SJCRH30 (cell line): ENCODE measurements around the gene BTBD8. TPM values are rescaled to one million over a fixed set of nuclear protein-coding genes. Genes with fewer than 3 reads are reported as not detected.
"Not testable (repeated sequence)": the region's sequence is repeated elsewhere in the genome, so short reads cannot be mapped to it uniquely, and the experiment has no call there.

ENCODE experiments used
- DNase-seq, 2 experiments: peaks; one replicate each; pipeline ENCODE4 v3.0.0-alpha.2; 2015 to 2020
- H3K27ac ChIP-seq: fragments of 250-450 bp; sonication (Bioruptor Pico); 2 replicates; pipeline ENCODE4 v1.5.1; 2020; ENCODE audit warnings: mild to moderate bottlenecking, moderate library complexity
- H3K27me3 ChIP-seq: fragments of 250-450 bp; sonication (Bioruptor Pico); 2 replicates; pipeline ENCODE4 v1.5.1; 2020; ENCODE audit warnings: mild to moderate bottlenecking, moderate library complexity
- H3K36me3 ChIP-seq: fragments of 250-450 bp; sonication (Bioruptor Pico); 2 replicates; pipeline ENCODE4 v1.5.1; 2020; ENCODE audit warnings: mild to moderate bottlenecking, moderate library complexity
- H3K4me1 ChIP-seq: fragments of 250-450 bp; sonication (Bioruptor Pico); 2 replicates; pipeline ENCODE4 v1.5.1; 2020; ENCODE audit warnings: mild to moderate bottlenecking, moderate library complexity
- H3K4me3 ChIP-seq: fragments of 250-450 bp; sonication (Bioruptor Pico); 2 replicates; pipeline ENCODE4 v1.5.1; 2020; ENCODE audit warnings: mild to moderate bottlenecking, moderate library complexity
- H3K9me3 ChIP-seq: fragments of 250-450 bp; sonication (Bioruptor Pico); replicated peaks from 2 replicates; pipeline ENCODE4 v1.5.1; 2020; ENCODE audit warnings: mild to moderate bottlenecking, moderate library complexity
- total RNA-seq: library from RNA; depleted of rRNA; stranded (reverse); fragments of >200 nt; shearing (Covaris generic); gene quantifications from 2 replicates; pipeline ENCODE4 v1.2.3, GENCODE V29; 2014; rRNA removed

Gene BTBD8
- 0.46 and 0.73 TPM in 2 replicates for total RNA-seq

- H3K4me1 ChIP-seq = no peaks in the 10 kb centered on the region
- DNase-seq = peak; percentile 52 to 65
- 0 out of 2 replicates have a peak, but pooled peaks cover 4% of the 10 kb centered on the region for H3K9me3 ChIP-seq
- H3K36me3 ChIP-seq = no peaks in the 10 kb centered on the region
- H3K4me3 ChIP-seq = peak within 1 kb of the TSS; percentile 78
- H3K27me3 ChIP-seq = no peaks in the 10 kb centered on the region
- H3K27ac ChIP-seq = peak within 1 kb of the TSS; percentile 17
Observed at GRCh38 chr1:92080128-92080985, at the start of gene BTBD8. TSS of gene BTBD8 (plus strand) at chr1:92080345. CDS start at chr1:92080572, 227 bp downstream.

- Histone ChIP-seq H3K27me3 (no peaks in the 10 kb centered on the region; the same call in 1 of the 2 replicates), H3K4me1 (no peaks in the 10 kb centered on the region), H3K27ac (no peak overlapping the region), H3K4me3 (peak overlapping the region; percentile 54), H3K36me3 (no peaks in the 10 kb centered on the region), H3K9me3 (no peaks in the 10 kb centered on the region)
- DNase-seq = peak; percentile 5 to 45
Observed at GRCh38 chr1:92030656-92031107, 49.5 kb upstream of the BTBD8 start.

GRCh38 chr1:92031281-92032110 is 48.6 kb upstream of the BTBD8 start:
- Histone ChIP-seq H3K27me3 (no peaks in the 10 kb centered on the region; the same call in 1 of the 2 replicates), H3K27ac (no peak overlapping the region), H3K4me3 (no peak overlapping the region), H3K4me1 (no peaks in the 10 kb centered on the region), H3K36me3 (no peaks in the 10 kb centered on the region), H3K9me3 (no peaks in the 10 kb centered on the region)
- DNase-seq = no peak

- no peaks in the 10 kb centered on the region for H3K36me3 ChIP-seq
- DNase-seq = no peak
- no peaks in the 10 kb centered on the region for H3K4me1 ChIP-seq
Observed at GRCh38 chr1:92037400-92037799, 42.7 kb upstream of the BTBD8 start.

GRCh38 chr1:92038695-92039346 is 41.3 kb upstream of the BTBD8 start:
- DNase-seq = no peak

More at GRCh38 chr1:92037400-92037799, 42.7 kb upstream of the BTBD8 start:
- H3K4me3 ChIP-seq = no peak overlapping the region
- H3K9me3 ChIP-seq = no peaks in the 10 kb centered on the region
- no peak overlapping the region for H3K27ac ChIP-seq
- no peaks in the 10 kb centered on the region; the same call in 1 of the 2 replicates for H3K27me3 ChIP-seq

GRCh38 chr1:92040971-92041370 is 39.2 kb upstream of the BTBD8 start:
- no peaks in the 10 kb centered on the region for H3K27me3 ChIP-seq
- H3K4me1 ChIP-seq = no peaks in the 10 kb centered on the region
- H3K36me3 ChIP-seq = no peaks in the 10 kb centered on the region
- H3K9me3 ChIP-seq = no peaks in the 10 kb centered on the region
- H3K27ac ChIP-seq = no peak overlapping the region
- H3K4me3 ChIP-seq = no peak overlapping the region
- no peak for DNase-seq

More at GRCh38 chr1:92038695-92039346, 41.3 kb upstream of the BTBD8 start:
- no peaks in the 10 kb centered on the region for H3K9me3 ChIP-seq
- H3K27ac ChIP-seq = no peak overlapping the region
- H3K4me3 ChIP-seq = no peak overlapping the region
- no peaks in the 10 kb centered on the region for H3K36me3 ChIP-seq
- no peaks in the 10 kb centered on the region for H3K4me1 ChIP-seq
- no peaks in the 10 kb centered on the region; the same call in 1 of the 2 replicates for H3K27me3 ChIP-seq

- Histone ChIP-seq H3K4me1 (no peaks in the 10 kb centered on the region), H3K36me3 (no peaks in the 10 kb centered on the region), H3K27ac (no peak overlapping the region), H3K9me3 (no peaks in the 10 kb centered on the region), H3K27me3 (no peaks in the 10 kb centered on the region), H3K4me3 (no peak overlapping the region)
- no peak for DNase-seq
Observed at GRCh38 chr1:92043621-92044020, 36.5 kb upstream of the BTBD8 start.

- no peak for DNase-seq
- Histone ChIP-seq H3K27me3 (no peaks in the 10 kb centered on the region), H3K4me3 (no peak overlapping the region)
Observed at GRCh38 chr1:92045766-92046495, 34.2 kb upstream of the BTBD8 start.

GRCh38 chr1:92051948-92052347 is 28.2 kb upstream of the BTBD8 start:
- Histone ChIP-seq H3K9me3 (no peaks in the 10 kb centered on the region), H3K4me1 (no peaks in the 10 kb centered on the region), H3K36me3 (no peaks in the 10 kb centered on the region), H3K4me3 (no peak overlapping the region), H3K27ac (no peak overlapping the region), H3K27me3 (no peaks in the 10 kb centered on the region)
- DNase-seq = no peak

More at GRCh38 chr1:92045766-92046495, 34.2 kb upstream of the BTBD8 start:
- Histone ChIP-seq H3K4me1 (no peaks in the 10 kb centered on the region), H3K27ac (no peak overlapping the region), H3K9me3 (no peaks in the 10 kb centered on the region), H3K36me3 (no peaks in the 10 kb centered on the region)

- no peak overlapping the region for H3K4me3 ChIP-seq
- no peaks in the 10 kb centered on the region for H3K9me3 ChIP-seq
- no peaks in the 10 kb centered on the region for H3K27me3 ChIP-seq
- DNase-seq = no peak
- H3K36me3 ChIP-seq = no peaks in the 10 kb centered on the region
- no peaks in the 10 kb centered on the region for H3K4me1 ChIP-seq
- H3K27ac ChIP-seq = no peak overlapping the region
Observed at GRCh38 chr1:92065042-92065441, 15.1 kb upstream of the BTBD8 start.

- H3K27ac ChIP-seq = no peak overlapping the region
- H3K36me3 ChIP-seq = no peaks in the 10 kb centered on the region
- DNase-seq = no peak
- no peaks in the 10 kb centered on the region for H3K27me3 ChIP-seq
- H3K4me1 ChIP-seq = no peaks in the 10 kb centered on the region
- no peak overlapping the region for H3K4me3 ChIP-seq
- no peaks in the 10 kb centered on the region for H3K9me3 ChIP-seq
Observed at GRCh38 chr1:92066321-92066720, 13.8 kb upstream of the BTBD8 start.

GRCh38 chr1:92070892-92071291 is 9.3 kb upstream of the BTBD8 start:
- H3K27me3 ChIP-seq = no peaks in the 10 kb centered on the region
- no peak overlapping the region for H3K27ac ChIP-seq
- no peak for DNase-seq
- no peaks in the 10 kb centered on the region for H3K4me1 ChIP-seq
- no peak overlapping the region for H3K4me3 ChIP-seq
- no peaks in the 10 kb centered on the region for H3K9me3 ChIP-seq
- H3K36me3 ChIP-seq = no peaks in the 10 kb centered on the region

- not testable (repeated sequence) for H3K4me1 ChIP-seq, H3K36me3 ChIP-seq, H3K4me3 ChIP-seq, H3K27ac ChIP-seq, H3K9me3 ChIP-seq, H3K27me3 ChIP-seq, DNase-seq
Observed at GRCh38 chr1:92074446-92074845, 5.7 kb upstream of the BTBD8 start.

GRCh38 chr1:92075311-92075710 is 4.8 kb upstream of the BTBD8 start, which contains the start of gene SETSIP:
TSS of gene SETSIP (minus strand) at chr1:92075411. CDS start at chr1:92075411, 0 bp downstream.
- no peaks in the 10 kb centered on the region for H3K4me1 ChIP-seq
- DNase-seq = no peak
- H3K9me3 ChIP-seq = no peaks in the 10 kb centered on the region
- H3K27ac ChIP-seq = no peak within 1 kb of the TSS
- no peak within 1 kb of the TSS for H3K4me3 ChIP-seq
- H3K27me3 ChIP-seq = no peaks in the 10 kb centered on the region
- H3K36me3 ChIP-seq = no peaks in the 10 kb centered on the region
